Stimulated activated CD4-positive, alpha-beta T cell treated with anti-CD3 and anti-CD28 coated beads, Interleukin-15, amount 100 ng/mL, for 48 hours (primary cell): ENCODE measurements around the gene TEDDM1.
"Not testable (repeated sequence)": the region's sequence is repeated elsewhere in the genome, so short reads cannot be mapped to it uniquely, and the experiment has no call there.

Source experiments
- DNase-seq, 2 donors: peaks; one replicate each; pipeline ENCODE4 v3.0.0-alpha.2; 2020; ENCODE audit warnings: low read depth in 2 of 2

Gene TEDDM1

DNA sequence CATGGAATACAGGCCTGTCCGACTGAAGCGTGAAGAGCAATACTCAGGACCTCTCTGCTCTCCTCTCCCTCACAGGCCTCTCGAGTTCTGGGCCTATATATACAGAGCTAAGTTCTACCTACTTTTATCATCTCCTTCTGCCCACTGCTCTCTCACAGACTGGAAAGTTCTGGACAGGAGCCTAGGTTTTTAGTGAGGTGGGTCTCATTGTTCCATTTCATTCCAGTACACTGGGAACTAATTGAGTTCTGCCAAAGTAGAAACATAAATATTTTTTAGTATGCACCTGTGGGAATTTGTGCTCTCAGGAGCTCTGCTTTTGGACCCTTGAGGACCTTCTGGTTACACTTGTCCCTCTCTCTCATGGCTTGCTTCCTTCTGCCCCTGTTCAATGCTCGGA is at the start of gene TEDDM1:
Gene TEDDM1, minus strand, starts transcription at position 101 of the 400 bp plus-strand sequence. CDS start 182 bp downstream, outside the sequence.
- no peak for DNase-seq

DNA sequence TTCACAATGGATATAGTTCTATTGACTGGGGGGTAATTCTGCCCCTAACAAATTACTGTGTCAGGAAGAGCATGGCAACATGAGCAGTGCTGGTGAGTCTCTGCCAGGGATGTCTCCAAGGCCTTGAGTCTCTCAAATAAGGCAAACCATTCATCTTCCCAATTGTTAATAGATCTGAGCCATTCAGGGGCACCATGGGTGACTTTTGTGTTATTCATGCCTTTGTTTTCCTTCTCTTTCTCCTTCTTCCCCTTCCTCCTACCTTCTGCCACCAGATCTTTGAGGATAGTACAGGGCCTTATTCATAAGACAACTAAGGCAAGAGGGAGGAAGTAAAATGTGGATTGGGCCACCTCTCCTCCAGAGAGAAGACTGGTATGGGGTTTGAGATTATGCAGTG is 49.6 kb upstream of the TEDDM1 start, which contains the start of gene RGSL1:
Gene RGSL1, plus strand, starts transcription at position 60 of the 400 bp plus-strand sequence. Its CDS starts 20 bp downstream, at position 80.
- no peak for DNase-seq

GRCh38 chr1:182447660-182448059 is 47.2 kb upstream of the TEDDM1 start:
- no peak for DNase-seq

DNA sequence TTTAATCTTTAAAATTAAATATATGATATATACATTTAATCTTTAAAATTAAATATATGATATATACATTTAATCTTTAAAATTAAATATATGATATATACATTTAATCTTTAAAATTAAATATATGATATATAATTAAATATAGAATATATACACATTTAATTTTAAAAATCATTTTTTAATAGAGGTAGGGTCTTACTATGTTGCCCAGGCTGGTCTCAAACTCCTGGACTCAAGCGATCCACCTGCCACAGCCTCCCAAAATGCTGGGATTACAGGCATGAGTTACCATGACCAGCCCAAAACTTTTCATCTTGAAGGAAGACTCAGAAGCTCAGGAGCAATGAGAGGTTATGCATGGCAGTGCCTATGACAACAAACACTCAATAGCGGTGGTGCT is 46.7 kb upstream of the TEDDM1 start:
- DNase-seq, result not testable (repeated sequence)

- peak in 1 of 2 donors; percentile 19 for DNase-seq
Measured at GRCh38 chr1:182446033-182446669, 45.7 kb upstream of the TEDDM1 start.

DNA sequence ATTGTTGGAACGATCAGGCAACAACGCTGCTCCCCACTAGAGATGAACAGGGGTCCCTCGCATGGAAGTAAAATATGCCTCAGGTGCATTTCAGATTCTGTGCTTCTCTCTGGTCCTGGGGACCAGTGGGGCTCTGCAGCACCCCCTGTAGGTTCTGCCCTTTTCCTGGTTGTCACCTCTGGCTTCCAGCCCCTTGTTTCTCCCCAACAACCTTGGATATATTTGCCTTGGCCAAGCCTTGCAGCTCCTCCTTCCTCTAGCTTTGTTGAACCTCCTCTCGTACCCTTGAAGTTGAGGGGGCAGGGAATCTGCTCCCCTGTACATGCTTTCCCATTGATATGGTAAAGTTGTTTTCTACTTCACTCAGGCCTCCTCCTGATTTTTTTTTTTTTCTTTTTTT is 44.0 kb upstream of the TEDDM1 start:
- DNase-seq, result no peak

- no peak for DNase-seq
Measured at GRCh38 chr1:182442333-182442732, 41.9 kb upstream of the TEDDM1 start.

DNA sequence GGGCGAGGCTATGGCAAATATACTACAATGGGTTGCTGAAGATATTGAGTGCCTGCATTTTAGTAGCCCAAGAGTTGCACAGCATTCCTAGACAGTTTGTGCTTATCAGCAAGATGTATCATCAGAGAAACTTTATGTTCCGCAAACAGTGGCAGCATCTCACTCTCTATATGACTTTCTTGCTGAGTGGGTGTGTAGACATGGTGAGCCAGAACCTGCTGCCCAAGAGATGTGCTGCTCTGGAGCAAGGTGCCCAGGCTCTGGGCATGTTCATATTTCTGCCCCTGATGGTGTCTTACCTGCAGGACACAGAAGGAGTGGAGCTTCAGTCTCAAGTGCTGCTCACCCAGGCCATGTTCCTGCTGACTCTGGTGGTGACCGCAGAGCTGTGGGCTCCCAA is 41.3 kb upstream of the TEDDM1 start:
- DNase-seq, result no peak

GRCh38 chr1:182438326-182438725 is 37.9 kb upstream of the TEDDM1 start:
- no peak for DNase-seq

- DNase-seq, result no peak
Measured at GRCh38 chr1:182433580-182433979, 33.1 kb upstream of the TEDDM1 start.

- no peak for DNase-seq
Measured at GRCh38 chr1:182431278-182431677, 30.8 kb upstream of the TEDDM1 start.

DNA sequence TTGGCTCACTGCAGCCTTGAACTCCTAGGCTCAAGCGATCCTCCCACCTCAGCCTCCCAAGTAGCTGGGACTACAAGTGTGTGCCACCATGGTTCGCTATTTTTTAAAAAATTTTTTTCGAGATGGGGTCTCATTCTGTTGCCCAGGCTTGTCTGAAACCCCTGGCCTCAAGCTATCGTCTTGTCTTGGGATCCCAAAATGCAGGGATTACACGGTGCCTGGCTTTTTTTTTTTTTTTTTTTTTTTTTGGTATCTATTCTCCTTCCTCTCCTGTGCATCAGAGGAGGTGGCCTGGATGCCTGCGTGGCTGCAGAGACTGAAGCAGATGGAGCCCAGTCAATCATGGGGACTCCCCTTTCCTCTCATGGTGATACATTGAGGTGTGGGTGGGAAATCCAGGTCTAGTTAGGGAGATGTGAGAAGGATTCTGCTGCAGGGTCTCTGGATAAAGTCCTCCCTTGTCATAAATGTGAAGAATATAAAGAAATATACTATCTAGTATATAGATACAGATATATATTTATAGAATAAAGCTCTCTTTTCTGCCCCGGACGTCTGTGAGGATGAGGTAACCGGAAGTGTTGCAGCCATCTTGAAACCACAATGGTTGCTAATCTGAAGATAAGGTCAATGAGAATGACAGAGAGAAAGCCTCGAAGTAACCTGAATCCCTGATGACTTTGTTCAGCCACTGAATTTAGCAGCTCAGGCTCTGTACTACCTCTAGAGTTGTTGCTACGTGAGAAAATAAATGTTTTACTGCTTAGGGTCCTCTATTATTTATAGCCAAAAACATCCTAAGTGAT is 30.0 kb upstream of the TEDDM1 start:
- DNase-seq, result peak; percentile 12 to 36

GRCh38 chr1:182428043-182428442 is 27.6 kb upstream of the TEDDM1 start:
- no peak for DNase-seq

DNA sequence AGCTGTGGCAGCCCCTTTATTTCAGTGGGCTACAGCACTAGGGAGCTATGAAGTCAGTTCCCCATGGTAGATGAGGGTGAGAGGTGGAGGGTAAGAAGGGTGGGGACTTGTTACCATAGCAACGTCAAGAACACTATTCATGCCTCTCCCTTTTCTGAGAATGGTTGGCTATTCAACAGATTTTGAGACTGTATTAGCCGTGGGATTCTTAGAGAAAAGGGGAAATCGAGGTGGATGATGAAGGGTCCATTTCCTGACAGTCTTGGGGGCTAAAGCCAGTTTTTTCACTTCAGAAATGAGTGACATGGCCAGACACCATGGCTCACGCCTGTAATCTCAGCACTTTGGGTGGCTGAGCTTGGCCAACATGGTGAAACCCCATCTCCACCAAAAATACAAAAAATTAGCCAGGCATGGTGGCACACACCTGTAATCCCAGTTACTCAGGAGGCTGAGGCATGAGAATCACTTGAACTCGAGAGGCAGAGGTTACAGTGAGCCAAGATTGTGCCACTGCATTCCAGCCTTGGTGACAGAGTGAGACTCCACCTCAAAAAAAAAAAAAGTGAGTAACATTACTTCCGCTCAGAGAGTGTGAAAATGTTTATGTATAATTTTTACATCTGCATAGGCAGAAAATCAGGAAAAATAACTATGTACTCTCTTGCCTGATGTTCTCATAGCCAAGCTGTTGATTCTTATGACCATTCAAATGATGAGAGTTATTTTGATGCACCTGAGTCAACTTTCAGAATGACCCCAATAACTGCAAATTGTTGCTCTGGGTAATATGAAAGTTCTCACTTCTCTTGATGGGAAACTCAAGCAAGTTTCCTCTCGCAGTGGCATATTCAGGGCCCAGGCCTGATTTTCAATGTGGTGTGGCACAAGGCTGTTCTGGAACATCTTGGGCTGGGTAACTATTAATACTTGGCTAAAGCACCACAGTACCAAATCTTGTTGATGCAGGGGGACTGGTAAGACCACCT is 26.3 kb upstream of the TEDDM1 start:
- no peak for DNase-seq

- no peak for DNase-seq
Measured at GRCh38 chr1:182415789-182416188, 15.3 kb upstream of the TEDDM1 start.

- DNase-seq, result no peak
Measured at GRCh38 chr1:182413969-182414368, 13.5 kb upstream of the TEDDM1 start.

- DNase-seq, result no peak
Measured at GRCh38 chr1:182413486-182413885, 13.0 kb upstream of the TEDDM1 start.

DNA sequence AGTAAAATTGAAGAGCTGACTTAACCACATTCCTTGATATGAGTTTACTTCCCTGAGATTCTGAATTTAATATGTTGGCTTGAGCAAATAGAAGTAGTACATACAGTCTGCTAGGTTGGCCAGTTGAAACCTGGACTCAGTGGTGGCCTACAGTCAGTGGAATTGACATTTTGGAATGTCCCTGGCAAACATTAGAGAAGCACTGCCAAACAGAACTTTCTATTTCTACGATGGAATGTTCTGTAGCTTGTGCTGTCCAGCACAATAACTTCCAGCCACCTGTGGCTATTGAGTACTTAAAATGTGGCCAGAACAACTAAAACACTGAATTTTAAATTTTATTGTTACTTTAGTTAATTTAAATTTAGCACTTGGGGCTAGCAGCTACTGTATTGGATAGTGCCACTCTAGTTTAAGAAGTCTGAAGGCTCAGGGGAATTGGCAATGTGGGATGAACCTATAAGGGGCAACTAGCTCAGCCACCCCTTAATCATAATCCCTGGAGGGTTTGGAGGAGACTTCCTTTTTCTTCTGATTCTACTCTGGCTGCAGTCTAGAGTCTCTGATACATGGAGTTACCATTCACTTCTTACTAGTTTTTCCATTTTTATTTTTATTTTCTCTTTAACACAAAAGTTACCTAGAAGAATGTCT is 10.3 kb upstream of the TEDDM1 start:
- DNase-seq, result no peak

- DNase-seq, result no peak
Measured at GRCh38 chr1:182410138-182410537, 9.7 kb upstream of the TEDDM1 start.

- DNase-seq, result no peak
Measured at GRCh38 chr1:182408435-182409075, 8.1 kb upstream of the TEDDM1 start.

GRCh38 chr1:182407724-182408123 is 7.3 kb upstream of the TEDDM1 start:
- no peak for DNase-seq
